Peyer's patch (tissue), 4 donors: ENCODE measurements around the gene XRCC1. TPM values are rescaled to one million over a fixed set of nuclear protein-coding genes. Genes with fewer than 3 reads are reported as not detected.

Experiments
- DNase-seq, 3 donors: peaks; one replicate each; pipeline ENCODE4 v3.0.0-alpha.2; 2017 to 2019
- H3K27ac ChIP-seq, 4 donors: fragments of 200-600 bp; sonication (generic); one replicate each; pipeline ENCODE4 v1.5.1; 2016 to 2019
- H3K27me3 ChIP-seq, 2 donors: fragments of 200-600 bp; sonication (generic); one replicate each; pipeline ENCODE4 v1.5.1; 2019
- H3K36me3 ChIP-seq, 3 donors: fragments of 200-600 bp; sonication (generic); one replicate each; pipeline ENCODE4 v1.5.1; 2016 to 2019
- H3K4me1 ChIP-seq, 4 donors: fragments of 200-600 bp; sonication (generic); one replicate each; pipeline ENCODE4 v1.5.1; 2016 to 2019
- H3K4me3 ChIP-seq, 4 donors: fragments of 200-600 bp; sonication (generic); 1 replicate in 3 of 4; 2 replicates in 1 of 4; pipeline ENCODE4 v1.5.1; 2016 to 2019; ENCODE audit warnings: mild to moderate bottlenecking in 1 of 4
- H3K9me3 ChIP-seq, 4 donors: fragments of 200-600 bp; sonication (generic); one replicate each; pipeline ENCODE4 v1.5.1; 2016 to 2019; ENCODE audit warnings: mild to moderate bottlenecking in 1 of 4
- POLR2A ChIP-seq, 2 donors: fragments of 450-650 bp; IDR thresholded peaks; one replicate each; pipeline ENCODE4 v1.5.1; 2017; ENCODE audit warnings: antibody characterized with exemption in 2 of 2, mild to moderate bottlenecking in 2 of 2, moderate library complexity in 2 of 2
- total RNA-seq, 4 donors: library from RNA; depleted of rRNA; stranded (reverse); fragments of >200 nt; gene quantifications; one replicate each; pipeline ENCODE4 v1.1.0, GENCODE V29; 2016
- TF ChIP-seq, protein P1 (sequence below), 6 experiments: fragments of 450-650 bp in 4 of 6; fragments of 200-600 bp in 2 of 6; sonication (generic) in 1 of 6; IDR thresholded peaks; one replicate each; pipeline ENCODE4 v1.5.1; 2017 to 2019; ENCODE audit warnings: antibody characterized with exemption in 6 of 6, mild to moderate bottlenecking in 3 of 6, moderate library complexity in 1 of 6

The XRCC1 gene
- total RNA-seq, 4 donors from 2014 or later = 18.4 to 49.5 (median 22.2) TPM

DNA sequence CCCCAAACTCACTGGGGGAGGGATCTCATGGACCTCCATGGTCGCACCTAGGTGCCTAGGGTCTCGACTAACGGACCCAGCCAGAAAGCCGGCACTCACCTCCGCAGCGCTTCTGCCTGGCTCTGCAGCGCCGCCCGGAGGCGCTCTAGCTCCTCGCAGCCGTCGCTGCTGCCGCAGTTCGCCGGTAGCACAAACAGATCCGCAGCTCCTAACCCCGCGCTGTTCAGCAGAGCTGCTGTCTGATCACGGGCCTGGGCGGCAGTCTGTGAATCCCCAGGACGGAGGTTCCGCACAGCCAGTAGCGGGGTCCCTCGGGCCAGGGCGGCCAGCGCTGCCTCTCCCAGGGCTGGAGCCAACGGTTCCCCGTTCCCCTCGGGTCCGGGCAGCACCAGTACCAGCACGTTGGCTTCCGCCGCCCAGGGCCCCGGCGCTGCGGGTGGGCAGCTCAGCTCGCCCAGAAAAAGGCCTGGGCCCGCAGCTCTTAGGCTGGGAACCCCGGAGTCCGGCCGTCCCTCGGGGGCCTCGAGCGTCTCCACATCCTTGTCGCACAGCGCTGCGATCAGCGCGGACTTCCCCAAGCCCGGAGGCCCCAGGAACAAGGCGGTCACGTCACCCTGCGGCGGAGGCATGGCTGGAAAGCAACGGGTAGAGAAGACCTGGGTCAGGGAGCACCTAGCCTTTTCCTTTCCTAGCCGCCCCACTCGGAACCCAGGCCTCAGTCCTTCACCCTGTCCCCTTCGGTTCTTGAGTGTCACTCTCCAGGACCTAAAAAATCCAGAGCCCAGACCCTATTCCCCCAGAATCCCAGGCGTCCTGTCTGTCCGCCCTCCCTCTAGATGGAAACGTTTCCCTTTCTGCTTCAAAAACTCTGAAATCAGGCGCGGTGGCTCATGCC, 19.6 kb upstream of the XRCC1 start:
- H3K9me3 ChIP-seq = no peaks in the 10 kb centered on the region
- no peaks in the 10 kb centered on the region for H3K27me3 ChIP-seq
- DNase-seq = peak; percentile 57 to 78 (median 74)
- H3K36me3 ChIP-seq = peaks cover 0 to 40% (median 0%) of the 10 kb centered on the region in 3 donors
- peak overlapping the region; percentile 51 to 64 (median 56) for H3K4me3 ChIP-seq
- H3K4me1 ChIP-seq = peaks cover 0 to 39% (median 21%) of the 10 kb centered on the region in 4 donors
- TF ChIP-seq, protein P1, sequence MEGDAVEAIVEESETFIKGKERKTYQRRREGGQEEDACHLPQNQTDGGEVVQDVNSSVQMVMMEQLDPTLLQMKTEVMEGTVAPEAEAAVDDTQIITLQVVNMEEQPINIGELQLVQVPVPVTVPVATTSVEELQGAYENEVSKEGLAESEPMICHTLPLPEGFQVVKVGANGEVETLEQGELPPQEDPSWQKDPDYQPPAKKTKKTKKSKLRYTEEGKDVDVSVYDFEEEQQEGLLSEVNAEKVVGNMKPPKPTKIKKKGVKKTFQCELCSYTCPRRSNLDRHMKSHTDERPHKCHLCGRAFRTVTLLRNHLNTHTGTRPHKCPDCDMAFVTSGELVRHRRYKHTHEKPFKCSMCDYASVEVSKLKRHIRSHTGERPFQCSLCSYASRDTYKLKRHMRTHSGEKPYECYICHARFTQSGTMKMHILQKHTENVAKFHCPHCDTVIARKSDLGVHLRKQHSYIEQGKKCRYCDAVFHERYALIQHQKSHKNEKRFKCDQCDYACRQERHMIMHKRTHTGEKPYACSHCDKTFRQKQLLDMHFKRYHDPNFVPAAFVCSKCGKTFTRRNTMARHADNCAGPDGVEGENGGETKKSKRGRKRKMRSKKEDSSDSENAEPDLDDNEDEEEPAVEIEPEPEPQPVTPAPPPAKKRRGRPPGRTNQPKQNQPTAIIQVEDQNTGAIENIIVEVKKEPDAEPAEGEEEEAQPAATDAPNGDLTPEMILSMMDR (IDR thresholded peaks at IDR 0.05) = peak; percentile 55 to 78 (median 75)
- peak in 1 of 2 donors; percentile 17 for TF ChIP-seq POLR2A (IDR thresholded peaks at IDR 0.05)
- peak overlapping the region; percentile 79 to 97 (median 90) for H3K27ac ChIP-seq

DNA sequence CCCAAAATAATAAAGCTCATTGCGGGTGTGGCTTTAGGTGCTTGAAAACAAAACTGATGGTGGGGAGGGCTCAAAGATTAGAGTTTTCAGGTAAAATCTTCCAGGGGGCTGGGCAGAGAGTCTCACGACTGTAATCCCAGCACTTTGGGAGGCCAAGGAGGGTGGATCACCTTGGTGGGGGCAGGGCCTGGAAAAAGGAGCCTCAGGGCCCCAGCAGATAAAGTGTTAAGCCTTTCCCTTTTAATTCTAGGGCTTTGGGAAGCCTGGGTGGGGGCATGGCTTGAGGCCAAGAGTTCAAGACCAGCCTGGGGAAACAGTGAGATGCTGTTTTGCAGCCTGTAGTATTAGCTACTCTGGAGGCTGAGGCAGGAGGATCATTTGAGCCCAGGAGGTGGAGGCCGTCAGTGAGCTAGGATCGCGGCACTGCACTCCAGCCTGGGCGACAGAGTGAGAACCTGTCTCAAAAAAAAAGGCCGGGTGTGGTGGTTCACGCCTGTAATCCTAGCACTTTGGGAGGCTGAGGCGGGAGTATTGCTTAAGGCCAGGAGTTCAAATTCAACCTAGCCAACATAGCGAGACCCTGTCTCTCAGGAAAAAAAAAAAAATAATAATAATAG, 18.9 kb upstream of the XRCC1 start:
- H3K4me3 ChIP-seq = peak overlapping the region in 3 of 4 donors; percentile 51 to 64 (median 54)

DNA sequence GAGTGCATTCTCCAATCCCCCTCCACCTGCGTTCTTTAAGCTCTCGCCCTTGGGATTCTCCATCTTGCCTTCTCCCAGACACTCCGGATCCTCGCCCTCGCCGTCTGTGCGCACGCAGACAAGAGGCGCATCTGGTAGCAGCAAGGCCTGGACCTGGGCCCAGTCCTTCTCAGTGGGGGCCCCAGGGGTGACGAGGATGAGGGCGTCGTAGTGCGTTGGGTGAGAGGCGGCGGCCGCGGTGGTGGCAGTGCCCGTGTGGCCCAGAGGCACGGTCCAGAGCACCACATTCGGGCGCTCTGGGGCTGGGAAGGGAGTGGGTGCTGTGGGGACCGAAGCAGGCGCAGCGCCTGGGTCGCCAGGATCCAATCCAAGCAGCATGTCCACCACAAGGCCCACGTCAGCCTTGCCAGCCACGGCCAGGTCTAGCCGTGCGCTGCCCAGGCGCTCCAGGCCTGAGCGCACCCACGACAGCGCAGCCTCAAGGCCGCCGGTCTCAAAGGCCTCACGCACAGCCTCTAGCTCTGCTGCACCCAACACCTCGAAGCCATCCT, 17.5 kb upstream of the XRCC1 start:
- no peaks in the 10 kb centered on the region for H3K9me3 ChIP-seq
- H3K27ac ChIP-seq = no peak overlapping the region
- no peak for DNase-seq
- TF ChIP-seq, protein P1 (IDR thresholded peaks at IDR 0.05) = no peak
- TF ChIP-seq POLR2A (IDR thresholded peaks at IDR 0.05) = no peak
- no peaks in the 10 kb centered on the region for H3K27me3 ChIP-seq
- H3K4me3 ChIP-seq = no peak overlapping the region
- peaks cover 0 to 34% (median 20%) of the 10 kb centered on the region in 4 donors for H3K4me1 ChIP-seq
- H3K36me3 ChIP-seq = peaks cover 0 to 24% (median 0%) of the 10 kb centered on the region in 3 donors

More for the DNA sequence above, 18.9 kb upstream of the XRCC1 start:
- DNase-seq = no peak
- Histone ChIP-seq H3K4me1 (peaks cover 0 to 39% (median 21%) of the 10 kb centered on the region in 4 donors), H3K27ac (peak overlapping the region in 2 of 4 donors; percentile 79 to 96), H3K9me3 (no peaks in the 10 kb centered on the region), H3K36me3 (peaks cover 0 to 32% (median 0%) of the 10 kb centered on the region in 3 donors), H3K27me3 (no peaks in the 10 kb centered on the region)
- no peak for TF ChIP-seq POLR2A (IDR thresholded peaks at IDR 0.05)
- TF ChIP-seq, protein P1 (IDR thresholded peaks at IDR 0.05) = no peak

DNA sequence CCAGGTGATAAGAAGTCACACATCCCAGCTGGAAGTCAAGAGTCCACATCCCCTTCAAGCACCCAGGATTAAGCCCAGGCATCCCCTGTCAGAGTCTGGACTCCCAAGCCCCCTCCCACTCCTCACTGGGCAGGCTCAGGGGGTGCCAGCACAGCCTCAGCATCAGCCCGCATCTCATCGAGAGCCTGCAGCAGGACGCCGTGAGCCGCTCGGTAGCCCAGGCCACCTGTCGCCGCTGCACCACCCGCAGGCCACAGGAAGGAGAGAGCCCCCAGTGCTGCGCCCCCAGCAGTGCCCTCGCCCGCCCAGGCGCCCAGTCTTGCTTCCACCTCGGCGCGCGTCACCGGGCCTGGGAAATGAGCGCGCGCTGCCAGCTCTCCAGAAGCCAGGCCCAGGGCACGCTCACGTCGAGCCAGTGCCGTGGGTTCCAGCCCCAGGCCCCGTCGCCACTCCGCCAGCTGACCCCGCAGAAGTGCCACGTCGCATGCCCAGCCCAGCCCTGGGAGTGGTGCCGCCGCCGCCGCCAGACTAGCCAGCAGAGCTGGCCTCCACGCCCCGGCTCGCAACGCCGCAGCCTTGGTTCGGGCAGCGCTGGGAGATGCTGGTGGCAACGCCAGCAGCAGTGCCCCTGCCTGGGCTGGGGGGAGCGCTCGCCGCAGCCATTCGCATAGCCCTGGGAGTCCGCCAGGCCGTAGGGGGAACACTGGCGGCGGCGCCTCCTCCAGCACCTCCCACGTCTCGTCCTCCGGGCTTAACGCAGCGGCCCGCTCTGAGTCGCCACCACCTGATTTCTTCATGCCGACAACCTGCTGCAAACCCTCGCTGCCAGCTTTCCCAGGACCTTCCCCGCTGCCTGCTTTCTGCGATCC, 16.8 kb upstream of the XRCC1 start:
- no peak overlapping the region for H3K4me3 ChIP-seq
- H3K36me3 ChIP-seq = peaks cover 0 to 24% (median 0%) of the 10 kb centered on the region in 3 donors
- no peaks in the 10 kb centered on the region for H3K9me3 ChIP-seq
- DNase-seq = no peak
- H3K27me3 ChIP-seq = no peaks in the 10 kb centered on the region
- peaks cover 0 to 26% (median 14%) of the 10 kb centered on the region in 4 donors for H3K4me1 ChIP-seq
- TF ChIP-seq, protein P1 (IDR thresholded peaks at IDR 0.05) = no peak
- TF ChIP-seq POLR2A (IDR thresholded peaks at IDR 0.05) = no peak
- no peak overlapping the region for H3K27ac ChIP-seq

DNA sequence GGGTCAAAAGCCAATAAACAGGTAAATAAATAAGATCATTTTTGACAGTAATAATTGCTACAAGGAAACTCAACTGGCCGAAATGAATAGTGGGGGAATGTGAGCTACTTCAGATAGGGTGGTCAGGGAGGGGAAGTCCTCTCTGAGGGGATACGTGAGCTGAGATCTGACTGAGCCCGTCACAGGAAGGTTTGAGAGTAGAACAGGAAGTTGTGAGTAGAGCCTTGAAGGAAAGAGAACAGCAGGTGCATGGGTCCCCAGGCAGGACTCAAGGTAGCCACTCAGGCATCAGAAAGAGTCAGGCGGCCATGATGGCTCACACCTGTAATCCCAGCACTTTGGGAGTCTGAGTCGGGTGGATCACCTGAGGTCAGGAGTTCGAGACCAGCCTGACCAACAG, 14.4 kb upstream of the XRCC1 start:
- peaks cover 0 to 24% (median 0%) of the 10 kb centered on the region in 3 donors for H3K36me3 ChIP-seq
- TF ChIP-seq, protein P1 (IDR thresholded peaks at IDR 0.05) = no peak
- TF ChIP-seq POLR2A (IDR thresholded peaks at IDR 0.05) = no peak
- no peak for DNase-seq
- no peak overlapping the region for H3K27ac ChIP-seq
- H3K4me1 ChIP-seq = peaks cover 0 to 19% (median 6%) of the 10 kb centered on the region in 4 donors
- H3K4me3 ChIP-seq = no peak overlapping the region
- no peaks in the 10 kb centered on the region for H3K27me3 ChIP-seq
- no peaks in the 10 kb centered on the region for H3K9me3 ChIP-seq
